Testis (tissue), 2 donors: ENCODE results near the gene SERGEF.

ENCODE experiments used
- POLR2A ChIP-seq: fragments of 450-650 bp; IDR thresholded peaks from one replicate; pipeline ENCODE4 v1.6.1; 2017; ENCODE audit warnings: antibody characterized with exemption, mild to moderate bottlenecking, moderate library complexity
- TF ChIP-seq, protein P1 (sequence below), 3 experiments: fragments of 450-650 bp in 2 of 3; fragments of 200-600 bp in 1 of 3; sonication (generic) in 1 of 3; IDR thresholded peaks; one replicate each; pipeline ENCODE4 v1.5.1; 2016 to 2019; ENCODE audit warnings: antibody characterized with exemption in 3 of 3, mild to moderate bottlenecking in 2 of 3, moderate library complexity in 1 of 3

GRCh38 chr11:17930544-17931125 lies 82.2 kb downstream of the SERGEF start:
- TF ChIP-seq, protein P1, sequence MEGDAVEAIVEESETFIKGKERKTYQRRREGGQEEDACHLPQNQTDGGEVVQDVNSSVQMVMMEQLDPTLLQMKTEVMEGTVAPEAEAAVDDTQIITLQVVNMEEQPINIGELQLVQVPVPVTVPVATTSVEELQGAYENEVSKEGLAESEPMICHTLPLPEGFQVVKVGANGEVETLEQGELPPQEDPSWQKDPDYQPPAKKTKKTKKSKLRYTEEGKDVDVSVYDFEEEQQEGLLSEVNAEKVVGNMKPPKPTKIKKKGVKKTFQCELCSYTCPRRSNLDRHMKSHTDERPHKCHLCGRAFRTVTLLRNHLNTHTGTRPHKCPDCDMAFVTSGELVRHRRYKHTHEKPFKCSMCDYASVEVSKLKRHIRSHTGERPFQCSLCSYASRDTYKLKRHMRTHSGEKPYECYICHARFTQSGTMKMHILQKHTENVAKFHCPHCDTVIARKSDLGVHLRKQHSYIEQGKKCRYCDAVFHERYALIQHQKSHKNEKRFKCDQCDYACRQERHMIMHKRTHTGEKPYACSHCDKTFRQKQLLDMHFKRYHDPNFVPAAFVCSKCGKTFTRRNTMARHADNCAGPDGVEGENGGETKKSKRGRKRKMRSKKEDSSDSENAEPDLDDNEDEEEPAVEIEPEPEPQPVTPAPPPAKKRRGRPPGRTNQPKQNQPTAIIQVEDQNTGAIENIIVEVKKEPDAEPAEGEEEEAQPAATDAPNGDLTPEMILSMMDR (IDR thresholded peaks at IDR 0.05): no peak
- TF ChIP-seq POLR2A: no peak
